ENCODE measurements around the gene ACP2.
"Not testable (repeated sequence)": the region's sequence is repeated elsewhere in the genome, so short reads cannot be mapped to it uniquely, and the experiment has no call there.

Gene ACP2

GRCh38 chr11:47202576-47202975, 46.0 kb downstream of the ACP2 start:
- no peak for DNase-seq (ENCODE audit: low read depth)

- DNase-seq (ENCODE audit: low read depth), result no peak
Observed at GRCh38 chr11:47201015-47201414, 47.6 kb downstream of the ACP2 start.

- not testable (repeated sequence) for DNase-seq (ENCODE audit: low read depth)
Observed at GRCh38 chr11:47198161-47198560, 50.5 kb downstream of the ACP2 start.

- DNase-seq (ENCODE audit: low read depth), result no peak
Observed at GRCh38 chr11:47192111-47192510, 56.5 kb downstream of the ACP2 start.

- DNase-seq (ENCODE audit: low read depth), result not testable (repeated sequence)
Observed at GRCh38 chr11:47191137-47191536, 57.5 kb downstream of the ACP2 start.
